DOHH2 (cell line): ENCODE results near the gene TLE3.

Source experiments
- H3F3A ChIP-seq: fragments of 200-600 bp; sonication (generic), shearing (Covaris generic); 2 replicates; pipeline ENCODE4 v1.6.0; 2016; ENCODE audit warnings: antibody characterized with exemption, mild to moderate bottlenecking; ENCODE audit not compliant: control insufficient read depth, insufficient read depth
- H3K27ac ChIP-seq: fragments of 200-600 bp; sonication (generic); 2 replicates; pipeline ENCODE4 v1.5.1; 2014; ENCODE audit warnings: low read depth, mild to moderate bottlenecking, low read length, moderate library complexity
- H3K27me3 ChIP-seq: fragments of 200-600 bp; sonication (generic); 2 replicates; pipeline ENCODE4 v1.6.1; 2014; ENCODE audit warnings: mild to moderate bottlenecking, low read length, mixed read lengths; ENCODE audit not compliant: control insufficient read depth
- H3K36me3 ChIP-seq: fragments of 200-600 bp; sonication (generic); 2 replicates; pipeline ENCODE4 v1.6.1; 2014; ENCODE audit warnings: mild to moderate bottlenecking, low read length, moderate library complexity, mixed read lengths; ENCODE audit not compliant: control insufficient read depth
- H3K4me1 ChIP-seq: fragments of 200-600 bp; sonication (generic); 2 replicates; pipeline ENCODE4 v1.6.1; 2014; ENCODE audit warnings: mild to moderate bottlenecking, low read length, mixed read lengths; ENCODE audit not compliant: control insufficient read depth
- H3K4me2 ChIP-seq: fragments of 200-600 bp; sonication (generic); 2 replicates; pipeline ENCODE4 v1.6.0; 2014; ENCODE audit warnings: mild to moderate bottlenecking, low read length, moderate library complexity
- H3K4me3 ChIP-seq: fragments of 200-600 bp; sonication (generic); 2 replicates; pipeline ENCODE4 v1.5.1; 2014; ENCODE audit warnings: mild to moderate bottlenecking, low read length, mixed read lengths
- H3K79me2 ChIP-seq: fragments of 200-600 bp; sonication (generic); 2 replicates; pipeline ENCODE4 v1.6.1; 2014; ENCODE audit warnings: mild to moderate bottlenecking, low read length, mixed read lengths; ENCODE audit not compliant: control insufficient read depth
- H3K9me2 ChIP-seq: fragments of 200-600 bp; sonication (generic); replicated peaks from 2 replicates; pipeline ENCODE4 v1.6.1; 2014; ENCODE audit warnings: mild to moderate bottlenecking, low read length, mixed read lengths; ENCODE audit not compliant: control insufficient read depth
- H3K9me3 ChIP-seq: fragments of 200-600 bp; sonication (generic); 2 replicates; pipeline ENCODE4 v1.6.1; 2014; ENCODE audit warnings: antibody characterized with exemption, low read length, mixed read lengths; ENCODE audit not compliant: control insufficient read depth, insufficient read depth
- H4K20me1 ChIP-seq: fragments of 200-600 bp; sonication (generic); 2 replicates; pipeline ENCODE4 v1.6.0; 2014; ENCODE audit warnings: low read depth, mild to moderate bottlenecking, antibody characterized with exemption, low read length, moderate library complexity; ENCODE audit not compliant: control insufficient read depth, insufficient read depth
- CTCF ChIP-seq: fragments of 200-600 bp; sonication (generic); IDR thresholded peaks from one replicate; pipeline ENCODE4 v1.5.1; 2014; ENCODE audit warnings: antibody characterized with exemption, mild to moderate bottlenecking, low read depth, low read length; ENCODE audit not compliant: poor library complexity, severe bottlenecking
- EZH2phosphoT487 ChIP-seq: fragments of 200-600 bp; sonication (generic); IDR thresholded peaks from 2 replicates; pipeline ENCODE4 v1.6.1; 2017; ENCODE audit warnings: borderline replicate concordance, mild to moderate bottlenecking, antibody characterized with exemption, low read length, moderate library complexity, mixed read lengths

Gene TLE3

GRCh38 chr15:70002897-70003296, 94.8 kb downstream of the TLE3 start:
- H3F3A ChIP-seq = peaks cover 3% of the 10 kb centered on the region; the same call in 1 of the 2 replicates

GRCh38 chr15:70001859-70002258, 95.9 kb downstream of the TLE3 start:
- Histone ChIP-seq H3K4me1 (peaks cover 50% of the 10 kb centered on the region), H3K36me3 (no peaks in the 10 kb centered on the region), H3K27ac (no peak overlapping the region), H3K4me3 (no peak overlapping the region), H4K20me1 (no peaks in the 10 kb centered on the region), H3K9me2 (no peaks in the 10 kb centered on the region), H3K27me3 (no peaks in the 10 kb centered on the region), H3K4me2 (no peak overlapping the region), H3F3A (peaks cover 3% of the 10 kb centered on the region; the same call in 1 of the 2 replicates), H3K79me2 (no peaks in the 10 kb centered on the region), H3K9me3 (peaks cover 8% of the 10 kb centered on the region; the same call in 1 of the 2 replicates)
- TF ChIP-seq CTCF (no peak), EZH2phosphoT487 (no peak)

More at GRCh38 chr15:70002897-70003296, 94.8 kb downstream of the TLE3 start:
- no peaks in the 10 kb centered on the region for H3K36me3 ChIP-seq
- TF ChIP-seq CTCF (no peak), EZH2phosphoT487 (no peak)
- H3K9me3 ChIP-seq = peaks cover 8% of the 10 kb centered on the region; the same call in 1 of the 2 replicates
- H3K4me1 ChIP-seq = peaks cover 40% of the 10 kb centered on the region
- H3K4me2 ChIP-seq = no peak overlapping the region
- H3K27ac ChIP-seq = no peak overlapping the region
- no peak overlapping the region for H3K4me3 ChIP-seq
- no peaks in the 10 kb centered on the region for H4K20me1 ChIP-seq
- H3K27me3 ChIP-seq = no peaks in the 10 kb centered on the region
- H3K9me2 ChIP-seq = no peaks in the 10 kb centered on the region
- H3K79me2 ChIP-seq = no peaks in the 10 kb centered on the region

GRCh38 chr15:69999392-70000085, 98.2 kb downstream of the TLE3 start:
- no peak overlapping the region for H3K4me3 ChIP-seq
- TF ChIP-seq CTCF (no peak), EZH2phosphoT487 (no peak)
- peaks cover 8% of the 10 kb centered on the region; the same call in 1 of the 2 replicates for H3K9me3 ChIP-seq
- H3F3A ChIP-seq = peaks cover 3% of the 10 kb centered on the region; the same call in 1 of the 2 replicates
- H3K9me2 ChIP-seq = no peaks in the 10 kb centered on the region
- no peaks in the 10 kb centered on the region for H3K27me3 ChIP-seq
- H3K4me1 ChIP-seq = peaks cover 73% of the 10 kb centered on the region
- no peaks in the 10 kb centered on the region for H3K79me2 ChIP-seq
- no peak overlapping the region for H3K27ac ChIP-seq
- H4K20me1 ChIP-seq = no peaks in the 10 kb centered on the region
- no peaks in the 10 kb centered on the region for H3K36me3 ChIP-seq
- no peak overlapping the region for H3K4me2 ChIP-seq
